ENCODE measurements around the gene NCOA4.
"Not testable (repeated sequence)": the region's sequence is repeated elsewhere in the genome, so short reads cannot be mapped to it uniquely, and the experiment has no call there.

NCOA4 gene

DNA sequence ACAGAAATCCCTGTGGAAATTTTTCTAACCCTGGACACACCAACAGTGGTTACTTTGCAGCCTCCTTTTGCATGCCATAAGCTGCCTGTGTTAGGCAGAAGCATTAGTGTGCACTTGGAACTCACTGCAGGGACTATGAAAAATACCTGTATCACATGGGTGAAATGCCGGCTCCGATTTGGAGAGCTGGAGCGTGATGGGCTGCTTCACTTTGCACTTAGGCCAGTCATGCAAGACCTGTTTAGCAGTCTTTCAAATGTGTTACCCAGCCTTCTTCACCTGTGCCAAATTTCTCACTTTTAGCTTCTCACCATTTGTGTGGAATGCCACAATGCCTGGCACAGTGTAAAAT is 11.3 kb downstream of the NCOA4 start:
- no peak for DNase-seq

DNA sequence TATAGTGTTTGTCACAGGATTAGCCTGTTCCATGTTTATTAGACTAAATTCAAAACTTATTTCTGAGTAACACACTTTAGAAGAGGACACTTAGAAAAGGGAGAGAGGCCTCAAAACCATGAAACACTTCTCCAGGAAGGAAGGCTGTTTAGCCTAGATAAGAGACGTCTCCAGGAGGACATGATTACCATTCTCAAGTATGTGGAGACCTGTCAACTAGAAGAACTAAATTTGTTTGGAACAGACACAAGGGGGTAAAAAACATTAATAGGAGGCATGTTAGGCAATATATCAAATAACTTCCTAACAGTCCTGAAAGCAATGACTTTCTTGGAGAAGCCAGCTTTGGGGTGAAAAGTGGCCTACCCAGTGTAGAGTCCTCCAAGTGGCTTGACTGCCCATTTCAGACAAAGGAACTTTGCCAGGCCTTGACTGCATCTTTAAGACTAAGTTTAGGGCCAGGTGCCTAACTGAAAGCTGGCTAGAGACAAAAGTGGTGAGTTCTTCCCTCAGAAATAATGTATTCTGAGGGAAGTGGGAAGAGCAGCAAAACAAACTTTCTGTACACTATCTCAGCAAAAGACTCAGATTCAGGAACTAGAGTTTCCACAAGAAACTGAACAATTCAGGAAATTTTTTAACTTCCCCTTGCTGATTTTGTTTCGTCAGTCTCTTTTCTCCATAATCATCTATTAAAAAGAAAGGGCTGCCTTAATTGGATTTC is 11.8 kb downstream of the NCOA4 start:
- DNase-seq: no peak

GRCh38 chr10:46017733-46018132 is 12.7 kb downstream of the NCOA4 start:
- no peak for DNase-seq

DNA sequence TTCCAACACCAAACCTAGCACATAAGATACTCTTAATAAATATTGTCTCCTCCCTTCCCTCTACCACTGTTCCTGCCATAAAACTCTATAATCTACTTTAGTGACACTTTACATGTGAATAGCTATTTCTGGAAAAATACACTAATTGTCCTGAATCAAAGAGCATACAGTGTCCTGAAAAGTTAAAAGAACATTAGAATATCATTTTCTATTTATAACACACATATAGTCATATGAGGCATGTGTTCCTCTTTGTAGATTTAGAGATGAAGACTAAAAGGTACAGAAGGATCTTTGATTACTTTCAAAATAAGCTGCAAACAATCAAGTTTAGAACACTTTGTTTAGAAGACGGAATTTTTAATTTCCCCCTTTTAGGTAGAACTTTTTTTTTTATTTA is 13.6 kb downstream of the NCOA4 start:
- no peak for DNase-seq

GRCh38 chr10:46016190-46016589 is 14.2 kb downstream of the NCOA4 start:
- no peak for DNase-seq

GRCh38 chr10:46014683-46015405 is 15.6 kb downstream of the NCOA4 start:
- no peak for DNase-seq

DNA sequence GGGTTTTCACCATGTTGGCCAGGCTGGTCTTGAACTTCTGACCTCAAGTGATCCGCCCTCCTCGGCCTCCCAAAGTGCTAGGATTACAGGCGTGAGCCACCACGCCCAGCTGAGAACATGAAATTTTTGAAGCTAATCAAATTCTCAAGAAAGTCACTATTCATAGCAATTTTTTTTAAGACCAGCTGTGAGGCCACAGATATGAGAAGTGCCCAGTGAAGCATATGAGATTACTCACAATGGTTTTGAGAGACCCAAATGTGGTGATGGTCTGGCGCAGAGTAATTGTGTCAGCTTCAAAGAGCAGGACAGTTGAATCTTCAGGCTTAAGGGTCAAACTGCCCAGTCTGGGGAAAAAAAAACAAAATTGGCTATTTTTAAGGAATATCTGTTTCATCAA is 16.2 kb downstream of the NCOA4 start:
- DNase-seq: no peak

- DNase-seq: no peak
These were observed 17.7 kb downstream of the NCOA4 start for GRCh38 chr10:46012746-46013145.

- DNase-seq: no peak
These were observed 24.2 kb downstream of the NCOA4 start for GRCh38 chr10:46006219-46006618.

DNA sequence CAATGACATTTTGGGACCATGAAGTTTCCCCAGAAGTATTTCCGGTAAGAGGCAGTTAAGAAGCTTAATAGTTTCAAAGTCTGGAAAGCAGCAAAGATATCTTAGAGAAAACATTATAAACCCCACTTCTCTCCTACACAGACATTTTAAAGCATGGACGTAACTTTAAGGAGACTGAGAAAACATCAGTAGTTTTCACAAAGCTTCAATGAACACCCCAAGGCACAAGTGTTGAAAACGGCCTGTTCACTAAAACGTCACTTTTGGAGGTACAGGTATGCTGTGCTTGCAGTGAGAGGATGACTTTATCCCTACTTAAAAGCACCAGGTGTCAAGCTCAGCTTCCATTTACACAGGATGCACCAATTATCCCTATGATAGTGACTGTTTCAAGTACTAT is 25.0 kb downstream of the NCOA4 start:
- DNase-seq: no peak

DNA sequence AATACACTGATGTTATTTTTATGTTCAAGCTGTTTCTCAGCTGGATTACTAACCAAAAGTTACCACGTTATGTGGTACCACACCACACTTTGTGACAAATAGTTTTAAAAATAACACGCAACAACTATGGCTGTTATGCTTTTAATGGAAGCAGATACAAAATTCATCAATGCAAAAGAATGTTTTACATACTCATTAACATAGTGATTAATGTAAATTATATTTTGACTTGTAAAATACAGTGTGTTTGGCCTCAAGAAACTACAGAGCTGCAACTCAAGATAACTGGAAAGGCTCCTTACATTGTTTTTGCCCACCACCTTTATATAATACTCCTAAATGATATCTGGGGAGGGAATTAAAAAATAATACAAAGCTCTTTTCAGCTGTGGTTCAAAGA is 25.5 kb downstream of the NCOA4 start:
- DNase-seq: no peak

DNA sequence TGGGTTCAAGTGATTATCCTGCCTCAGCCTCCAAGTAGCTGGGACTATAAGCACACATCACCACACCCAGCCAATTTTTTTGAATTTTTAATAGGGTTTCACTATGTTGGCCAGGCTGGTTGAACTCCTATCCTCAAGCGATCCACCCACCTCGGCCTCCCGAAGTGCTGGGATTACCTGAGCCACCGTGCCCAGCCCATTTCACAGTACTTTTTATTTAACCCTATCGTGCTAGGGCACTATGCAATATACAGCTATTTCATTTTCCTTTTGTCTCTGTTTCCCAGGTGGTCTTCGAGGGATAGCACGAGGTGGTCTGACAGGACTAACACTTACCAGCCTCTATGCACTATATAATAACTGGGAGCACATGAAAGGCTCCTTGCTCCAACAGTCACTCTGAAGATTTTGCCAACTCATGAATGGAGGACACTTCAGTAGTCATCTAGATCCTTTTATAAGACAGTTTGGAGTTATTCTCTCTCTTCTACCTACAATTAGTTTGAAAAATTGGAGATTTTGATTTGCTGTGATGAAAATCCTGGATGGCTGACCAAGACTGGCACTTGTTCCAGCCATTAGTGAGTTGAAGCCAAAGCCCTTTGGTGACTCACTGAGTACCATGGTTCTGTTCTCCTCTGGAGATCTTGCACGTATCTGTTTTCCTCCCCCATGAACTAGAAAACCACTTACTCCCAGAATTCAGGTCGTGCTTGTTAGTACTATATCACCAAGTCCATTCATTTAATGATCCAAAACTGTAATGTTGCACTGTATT is 27.3 kb downstream of the NCOA4 start:
- DNase-seq: no peak

DNA sequence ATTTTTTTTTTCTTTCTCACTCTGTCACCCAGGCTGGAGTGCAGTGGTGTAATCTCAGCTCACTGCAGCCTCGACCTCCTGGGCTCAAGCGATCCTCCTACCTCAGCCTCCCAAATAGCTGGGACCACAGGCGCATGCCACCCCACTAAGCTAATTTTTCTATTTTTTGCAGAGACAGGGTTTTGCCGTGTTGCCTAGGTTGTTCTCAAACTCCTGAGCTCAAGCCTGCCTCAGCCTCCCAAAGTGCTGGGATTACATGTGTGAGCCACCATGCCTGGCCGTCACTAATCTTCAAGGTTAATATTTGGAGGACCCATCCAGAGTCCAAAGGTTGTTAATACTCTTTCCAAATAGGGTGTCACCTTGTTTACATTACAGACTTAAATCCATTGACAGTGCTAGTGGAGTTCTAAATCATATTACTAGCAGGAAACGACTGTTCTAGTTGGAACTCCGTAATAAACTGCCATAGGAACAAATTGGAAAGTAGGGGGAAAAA is 28.2 kb downstream of the NCOA4 start:
- DNase-seq: not testable (repeated sequence)

- no peak for DNase-seq
These were observed 29.2 kb downstream of the NCOA4 start for GRCh38 chr10:46001187-46001756.

- no peak for DNase-seq
These were observed 29.9 kb downstream of the NCOA4 start for GRCh38 chr10:46000538-46000937.

DNA sequence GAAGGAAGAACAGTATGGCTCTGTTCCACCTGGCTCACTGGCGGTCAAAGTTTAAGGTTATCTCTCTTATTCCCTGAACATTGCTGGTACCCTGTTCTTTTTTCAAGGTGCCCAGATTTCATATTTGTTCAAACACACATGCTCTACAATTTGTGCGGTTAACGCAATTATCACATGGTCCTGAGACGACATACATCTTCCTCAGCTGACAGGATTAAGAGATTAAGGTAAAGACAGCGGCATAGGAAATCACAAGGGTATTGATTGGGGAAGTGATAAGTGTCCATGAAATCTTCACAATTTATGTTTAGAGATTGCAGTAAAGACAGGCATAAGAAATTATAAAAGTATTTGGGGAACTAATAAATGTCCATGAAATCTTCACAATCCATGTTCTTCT is 30.5 kb downstream of the NCOA4 start:
- DNase-seq: not testable (repeated sequence)

DNA sequence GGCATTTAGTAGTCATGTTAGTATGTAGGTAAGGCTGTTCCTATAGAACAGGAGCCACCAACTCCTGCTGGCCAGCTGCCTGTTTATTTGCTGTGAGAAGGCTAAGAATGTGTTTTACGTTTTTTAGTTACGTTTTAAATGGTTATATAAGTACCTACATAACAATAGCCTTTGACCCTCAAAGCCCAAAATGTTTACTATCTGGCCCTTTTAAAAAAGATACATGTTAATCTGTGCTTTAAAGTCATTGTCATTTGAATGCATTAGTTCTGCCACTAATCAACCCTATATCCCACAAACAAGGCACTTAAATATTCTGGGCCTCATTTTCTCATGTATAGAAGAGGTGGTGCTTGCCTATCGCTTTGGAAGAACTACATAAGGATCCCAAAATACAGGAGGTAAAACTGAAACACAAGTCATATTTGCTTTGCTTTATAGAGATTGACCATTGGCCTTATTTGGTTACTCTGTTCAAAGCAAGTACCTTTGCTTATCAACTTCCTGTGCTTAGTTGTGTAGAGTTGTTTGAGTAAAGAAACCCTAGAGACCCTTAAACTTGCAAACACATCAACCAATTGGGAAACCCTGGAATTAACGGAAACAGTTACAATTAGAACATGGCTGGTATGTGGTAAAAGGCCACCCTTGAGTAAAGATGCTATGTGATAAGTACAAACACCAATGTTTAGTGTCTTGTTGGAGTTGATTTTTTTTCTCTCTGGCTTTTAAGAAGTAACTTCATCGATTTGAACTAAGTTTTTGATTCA is 32.2 kb downstream of the NCOA4 start:
- DNase-seq: no peak

GRCh38 chr10:45997557-45997956 is 32.9 kb downstream of the NCOA4 start:
- DNase-seq: no peak

DNA sequence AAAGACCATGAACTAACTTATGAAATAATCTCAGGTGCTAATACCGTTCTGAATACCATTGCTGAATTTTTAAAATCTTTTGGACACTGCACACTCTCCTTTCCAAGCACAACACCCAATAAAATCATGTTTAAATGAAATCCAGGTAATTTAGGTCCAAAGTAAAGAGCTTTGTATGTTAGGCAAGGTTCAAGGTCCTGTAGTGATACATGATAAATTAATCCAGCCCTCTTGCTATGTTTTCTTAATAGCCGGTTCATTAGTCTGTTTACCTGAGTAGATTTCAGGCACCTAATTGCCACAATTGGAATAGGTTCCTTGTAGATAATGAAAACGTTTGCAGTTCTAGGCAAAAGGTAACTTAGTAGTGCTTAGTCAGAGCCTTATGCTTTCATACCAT is 44.8 kb downstream of the NCOA4 start:
- DNase-seq: not testable (repeated sequence)

GRCh38 chr10:45984473-45984872 is 46.0 kb downstream of the NCOA4 start:
- DNase-seq: not testable (repeated sequence)

DNA sequence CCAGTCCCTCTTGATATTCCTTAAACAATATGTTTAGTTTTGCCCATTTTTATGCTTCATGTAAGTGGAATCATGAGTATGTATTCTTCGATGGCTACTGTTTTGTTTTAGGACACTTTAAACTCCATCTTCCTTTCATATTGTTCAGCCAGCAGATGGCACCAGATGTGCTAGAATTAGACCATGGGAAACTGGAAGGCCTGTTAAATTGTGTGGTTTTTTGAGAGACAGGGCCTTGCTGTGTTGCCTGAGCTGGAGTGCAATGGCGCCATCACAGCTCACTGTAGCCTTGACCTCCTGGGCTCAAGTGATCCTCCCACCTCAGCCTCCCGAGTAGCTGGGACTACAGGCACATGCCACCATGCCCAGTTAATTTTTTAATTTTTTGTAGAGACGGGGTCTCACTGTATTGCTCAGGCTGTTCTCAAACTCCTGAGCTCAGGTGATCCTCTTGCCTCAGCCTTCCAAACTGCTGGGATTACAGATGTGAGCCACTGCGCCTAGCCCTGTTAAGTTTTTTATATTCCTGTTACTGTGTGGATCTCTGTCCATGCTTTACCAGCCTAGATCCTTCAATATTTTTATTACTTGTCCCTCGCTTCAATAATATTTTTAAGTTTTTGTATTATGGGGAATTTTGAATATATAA is 46.8 kb downstream of the NCOA4 start:
- DNase-seq: not testable (repeated sequence)

- DNase-seq: not testable (repeated sequence)
These were observed 49.1 kb downstream of the NCOA4 start for GRCh38 chr10:45981367-45981766.
